Endothelial cell of umbilical vein (primary cell): Measurements from ENCODE around the gene MYH16.

ENCODE experiments used
- EZH2 ChIP-seq: IDR thresholded peaks from 2 replicates; pipeline ENCODE4 v1.6.1; 2012; ENCODE audit warnings: borderline replicate concordance, low read depth, mild to moderate bottlenecking, moderate library complexity, low read length, inconsistent platforms; ENCODE audit not compliant: severe bottlenecking
- FOS ChIP-seq: IDR thresholded peaks from 2 replicates; pipeline ENCODE4 v1.6.1; 2011; ENCODE audit warnings: mild to moderate bottlenecking, low read length, moderate library complexity, borderline replicate concordance; ENCODE audit not compliant: insufficient read depth
- JUN ChIP-seq: IDR thresholded peaks from 2 replicates; pipeline ENCODE4 v1.6.1; 2011; ENCODE audit warnings: borderline replicate concordance, low read depth; ENCODE audit not compliant: insufficient read length, insufficient read depth
- MYC ChIP-seq: IDR thresholded peaks from one replicate; pipeline ENCODE4 v1.6.1; 2011; ENCODE audit warnings: mild to moderate bottlenecking, low read depth, low read length
- POLR2A ChIP-seq: IDR thresholded peaks from 2 replicates; pipeline ENCODE4 v1.6.1; 2012; ENCODE audit warnings: low read depth, mild to moderate bottlenecking, control low read depth, low read length
- POLR2AphosphoS5 ChIP-seq: IDR thresholded peaks from 2 replicates; pipeline ENCODE4 v1.6.1; 2012; ENCODE audit warnings: low read depth, mild to moderate bottlenecking, control low read depth, low read length, moderate library complexity; ENCODE audit not compliant: insufficient read depth
- TF ChIP-seq, protein P1 (sequence below): IDR thresholded peaks from 2 replicates; pipeline ENCODE4 v1.6.1; 2011; ENCODE audit not compliant: insufficient read depth, insufficient read length
- TF ChIP-seq, protein P2 (sequence below), 2 donors: IDR thresholded peaks; 1 replicate in 1 of 2; 2 replicates in 1 of 2; pipeline ENCODE4 v1.5.1; 2011; ENCODE audit warnings: low read length in 2 of 2, mild to moderate bottlenecking in 2 of 2, moderate library complexity in 2 of 2, control low read depth in 1 of 2, inconsistent platforms in 1 of 2, low read depth in 1 of 2; ENCODE audit not compliant: insufficient read depth in 1 of 2; ENCODE audit errors: extremely low read depth in 1 of 2

DNA sequence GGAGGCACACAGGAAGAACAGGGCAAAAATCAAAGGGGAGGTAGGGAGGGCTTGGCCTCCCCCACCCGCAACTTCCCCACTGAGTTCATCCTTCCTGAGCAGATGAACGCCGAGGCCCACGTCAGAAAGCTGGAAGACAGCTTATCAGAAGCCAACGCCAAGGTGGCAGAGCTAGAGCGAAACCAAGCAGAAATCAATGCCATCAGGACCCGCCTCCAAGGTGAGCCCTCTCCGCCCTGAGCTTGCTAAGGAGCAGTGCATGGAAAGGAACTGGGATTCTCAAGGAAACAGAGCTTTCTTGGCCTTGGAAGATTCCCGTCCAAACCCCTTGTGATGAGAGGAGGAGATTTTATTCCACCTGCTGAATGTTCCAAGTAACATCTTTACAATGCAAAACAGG, 16.5 kb downstream of the MYH16 start:
- TF ChIP-seq, protein P1, sequence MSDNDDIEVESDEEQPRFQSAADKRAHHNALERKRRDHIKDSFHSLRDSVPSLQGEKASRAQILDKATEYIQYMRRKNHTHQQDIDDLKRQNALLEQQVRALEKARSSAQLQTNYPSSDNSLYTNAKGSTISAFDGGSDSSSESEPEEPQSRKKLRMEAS: no peak
- TF ChIP-seq POLR2AphosphoS5 (no peak), POLR2A (no peak), EZH2 (no peak), JUN (no peak), MYC (no peak), FOS (no peak)
- TF ChIP-seq, protein P2, sequence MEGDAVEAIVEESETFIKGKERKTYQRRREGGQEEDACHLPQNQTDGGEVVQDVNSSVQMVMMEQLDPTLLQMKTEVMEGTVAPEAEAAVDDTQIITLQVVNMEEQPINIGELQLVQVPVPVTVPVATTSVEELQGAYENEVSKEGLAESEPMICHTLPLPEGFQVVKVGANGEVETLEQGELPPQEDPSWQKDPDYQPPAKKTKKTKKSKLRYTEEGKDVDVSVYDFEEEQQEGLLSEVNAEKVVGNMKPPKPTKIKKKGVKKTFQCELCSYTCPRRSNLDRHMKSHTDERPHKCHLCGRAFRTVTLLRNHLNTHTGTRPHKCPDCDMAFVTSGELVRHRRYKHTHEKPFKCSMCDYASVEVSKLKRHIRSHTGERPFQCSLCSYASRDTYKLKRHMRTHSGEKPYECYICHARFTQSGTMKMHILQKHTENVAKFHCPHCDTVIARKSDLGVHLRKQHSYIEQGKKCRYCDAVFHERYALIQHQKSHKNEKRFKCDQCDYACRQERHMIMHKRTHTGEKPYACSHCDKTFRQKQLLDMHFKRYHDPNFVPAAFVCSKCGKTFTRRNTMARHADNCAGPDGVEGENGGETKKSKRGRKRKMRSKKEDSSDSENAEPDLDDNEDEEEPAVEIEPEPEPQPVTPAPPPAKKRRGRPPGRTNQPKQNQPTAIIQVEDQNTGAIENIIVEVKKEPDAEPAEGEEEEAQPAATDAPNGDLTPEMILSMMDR (IDR thresholded peaks at IDR 0.05; ENCODE audit: extremely low read depth in 1 of 2, insufficient read depth in 1 of 2, low read depth in 1 of 2, low read length in 2 of 2): no peak
